ENCODE measurements around the gene NUS1. TPM values are rescaled to one million over a fixed set of nuclear protein-coding genes. Genes with fewer than 3 reads are reported as not detected.
"Not testable (repeated sequence)": the region's sequence is repeated elsewhere in the genome, so short reads cannot be mapped to it uniquely, and the experiment has no call there.

NUS1 gene
- total RNA-seq, 1 donor from 2014 or later = 18.0 TPM

- no peak for DNase-seq (ENCODE audit: low spot score)
- intact Hi-C loops (cut with DNase I) = no loop called here
Measured at GRCh38 chr6:117706504-117706903, 31.2 kb downstream of the NUS1 start.

- DNase-seq (ENCODE audit: low spot score); intact Hi-C loops (cut with DNase I): not testable (repeated sequence)
Measured at GRCh38 chr6:117706936-117707509, 31.8 kb downstream of the NUS1 start.

DNA sequence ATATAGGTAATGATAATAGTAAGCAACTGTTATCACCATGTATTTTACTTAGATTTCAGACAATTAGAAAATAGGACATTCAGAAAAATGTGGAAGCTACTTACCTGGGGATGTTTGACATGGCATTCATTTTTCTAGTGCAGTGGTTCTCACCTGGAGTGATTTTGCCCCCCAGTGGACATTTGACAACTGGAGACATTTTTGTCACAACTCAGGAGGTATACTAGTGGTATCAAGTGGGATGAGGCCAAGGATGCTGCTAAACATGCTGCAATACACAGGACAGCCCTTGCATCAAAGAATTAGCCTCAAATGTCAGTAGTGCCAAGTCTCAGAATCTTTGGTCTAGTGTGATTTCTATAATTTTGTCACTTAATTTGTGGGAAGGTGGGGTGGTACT, 36.1 kb downstream of the NUS1 start:
- DNase-seq (ENCODE audit: low spot score) = no peak
- intact Hi-C loops (cut with DNase I) = no loop called here

GRCh38 chr6:117718895-117719294, 43.6 kb downstream of the NUS1 start:
- DNase-seq (ENCODE audit: low spot score) = no peak
- intact Hi-C loops (cut with DNase I) = no loop called here

- DNase-seq (ENCODE audit: low spot score); intact Hi-C loops (cut with DNase I): not testable (repeated sequence)
Measured at GRCh38 chr6:117721520-117721919, 46.3 kb downstream of the NUS1 start.

GRCh38 chr6:117728626-117729025, 53.4 kb downstream of the NUS1 start:
- no peak for DNase-seq (ENCODE audit: low spot score)
- intact Hi-C loops (cut with DNase I) = no loop called here

DNA sequence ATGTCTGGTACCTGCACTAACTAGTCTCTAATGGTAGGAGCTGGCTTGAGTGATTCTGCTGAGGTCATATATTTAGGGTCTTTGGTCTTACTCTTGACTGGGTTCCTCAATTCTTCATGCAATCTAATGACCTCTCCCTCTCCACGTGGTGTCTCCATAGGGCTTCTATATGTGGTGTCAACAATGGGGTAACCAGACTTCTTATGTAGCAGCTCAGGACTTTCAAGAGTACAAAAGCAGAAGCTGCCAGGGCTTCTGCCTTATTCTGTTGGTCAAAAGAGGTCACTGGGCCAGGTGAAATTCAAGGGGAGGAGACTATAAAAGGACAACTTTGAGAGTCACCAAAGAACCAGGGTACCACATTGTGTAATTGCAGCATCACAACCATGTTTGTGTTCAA, 54.3 kb downstream of the NUS1 start:
- intact Hi-C loops (cut with DNase I) = no loop called here
- DNase-seq (ENCODE audit: low spot score) = no peak

- intact Hi-C loops (cut with DNase I) = no loop called here
- no peak for DNase-seq (ENCODE audit: low spot score)
Measured at GRCh38 chr6:117733341-117733740, 58.1 kb downstream of the NUS1 start.

DNA sequence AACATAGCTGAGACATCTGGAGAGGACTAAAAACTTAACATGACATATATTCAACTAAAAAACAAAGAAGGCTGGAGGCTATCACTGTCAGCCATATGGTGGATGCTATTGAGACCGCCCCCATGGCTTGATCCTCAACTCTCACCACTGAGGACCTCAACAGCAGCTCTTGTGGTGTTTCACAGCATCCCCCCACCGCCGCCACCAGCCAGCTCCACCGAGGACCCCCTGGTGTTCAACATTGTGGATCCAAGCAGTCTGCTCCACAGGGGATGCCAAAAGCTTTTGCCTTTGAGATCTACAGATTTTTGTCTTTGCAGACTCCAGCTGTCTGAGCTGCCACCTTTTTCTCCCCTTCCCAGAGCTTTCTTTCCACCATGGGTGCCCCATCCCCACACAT, 64.6 kb downstream of the NUS1 start:
- intact Hi-C loops (cut with DNase I) = no loop called here

DNA sequence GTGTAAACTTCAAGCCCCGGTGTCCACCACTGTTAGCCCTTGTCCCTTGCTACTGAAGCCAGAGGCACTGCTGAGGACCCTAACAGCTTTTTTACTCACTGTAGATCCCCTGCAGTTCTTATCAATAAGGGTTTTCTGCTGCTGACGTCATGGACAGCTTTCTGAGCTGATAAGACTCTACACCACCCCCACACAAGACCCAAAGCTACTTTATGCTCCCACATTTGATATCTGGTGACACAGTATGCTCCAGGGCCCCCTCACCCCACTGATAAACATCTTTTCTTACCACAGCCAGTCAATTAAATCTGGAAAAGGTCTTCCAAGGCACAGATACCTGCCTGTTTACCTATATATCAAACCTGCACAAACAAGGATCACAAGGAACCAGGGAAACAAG, 65.3 kb downstream of the NUS1 start:
- intact Hi-C loops (cut with DNase I) = no loop called here
- no peak for DNase-seq (ENCODE audit: low spot score)

More for the DNA sequence above, 64.6 kb downstream of the NUS1 start:
- DNase-seq (ENCODE audit: low spot score) = no peak

DNA sequence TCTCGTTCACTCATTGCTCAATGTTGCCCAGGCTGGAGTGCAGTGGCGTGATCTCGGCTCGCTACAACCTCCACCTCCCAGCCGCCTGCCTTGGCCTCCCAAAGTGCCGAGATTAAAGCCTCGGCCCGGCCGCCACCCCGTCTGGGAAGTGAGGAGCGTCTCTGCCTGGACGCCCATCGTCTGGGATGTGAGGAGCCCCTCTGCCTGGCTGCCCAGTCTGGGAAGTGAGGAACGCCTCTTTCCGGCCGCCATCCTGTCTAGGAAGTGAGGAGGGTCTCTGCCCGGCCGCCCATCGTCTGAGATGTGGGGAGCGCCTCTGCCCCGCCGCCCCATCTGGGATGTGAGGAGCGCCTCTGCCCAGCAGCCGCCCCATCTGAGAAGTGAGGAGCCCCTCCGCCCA, 75.4 kb downstream of the NUS1 start:
- intact Hi-C loops (cut with DNase I); DNase-seq (ENCODE audit: low spot score): not testable (repeated sequence)

Other genes with a start within 250 kb of the NUS1 start
- 0.05 TPM for gene ROS1, start 249.5 kb upstream of the NUS1 start, total RNA-seq
- gene DCBLD1, start 192.8 kb upstream of the NUS1 start, total RNA-seq = 3.8 TPM
- gene GOPC, start 73.0 kb upstream of the NUS1 start, total RNA-seq = 27.5 TPM
- 7.7 TPM for gene SLC35F1, start 231.8 kb downstream of the NUS1 start, total RNA-seq